HG03108 (cell line): ENCODE data around the gene TBCD.

Experiments
- ATAC-seq: cut with Tn5 transposase; IDR thresholded peaks from one replicate; pipeline ENCODE4 v1.9.1; 2021; ENCODE audit warnings: moderate library complexity; ENCODE audit not compliant: unreplicated experiment

TBCD gene

DNA sequence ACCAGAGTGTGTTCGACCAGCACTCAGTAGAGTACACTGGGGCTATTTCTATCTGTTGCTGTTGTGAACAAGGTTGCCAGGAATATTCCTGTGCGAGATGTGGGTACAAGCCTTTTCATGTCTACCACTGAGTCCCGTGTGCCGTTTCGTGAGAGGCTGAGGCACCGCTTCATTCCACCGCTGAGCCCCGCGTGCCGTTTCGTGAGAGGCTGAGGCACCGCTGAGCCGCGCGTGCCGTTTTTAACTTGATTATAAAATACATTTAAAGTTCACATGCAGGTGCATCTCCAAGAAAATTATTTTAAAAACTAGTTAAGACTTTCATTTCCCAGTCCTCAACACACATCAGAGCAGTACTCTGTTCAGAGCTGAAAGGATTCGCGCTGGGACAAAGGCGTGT is 166.6 kb downstream of the TBCD start:
- no peak for ATAC-seq

DNA sequence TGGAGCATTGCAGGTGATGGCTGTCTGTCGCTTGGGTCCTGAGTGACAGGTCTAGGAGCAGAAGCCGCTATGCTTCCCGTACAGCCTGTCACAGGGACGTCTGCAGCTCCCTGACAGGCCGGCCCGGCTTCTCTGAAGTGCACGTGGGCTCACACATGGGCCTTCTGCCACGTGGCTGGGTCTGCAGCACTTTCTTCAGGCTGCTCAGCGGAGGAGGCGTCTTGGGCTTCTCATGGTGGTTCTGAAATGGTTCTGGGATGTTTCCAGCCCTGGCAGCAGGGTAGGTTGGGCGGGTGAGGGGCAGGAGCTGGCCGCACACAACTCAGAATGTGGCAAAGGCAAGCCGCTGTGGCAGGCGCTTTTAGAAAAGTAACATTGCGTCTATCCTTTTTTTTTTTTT is 168.3 kb downstream of the TBCD start:
- no peak for ATAC-seq

DNA sequence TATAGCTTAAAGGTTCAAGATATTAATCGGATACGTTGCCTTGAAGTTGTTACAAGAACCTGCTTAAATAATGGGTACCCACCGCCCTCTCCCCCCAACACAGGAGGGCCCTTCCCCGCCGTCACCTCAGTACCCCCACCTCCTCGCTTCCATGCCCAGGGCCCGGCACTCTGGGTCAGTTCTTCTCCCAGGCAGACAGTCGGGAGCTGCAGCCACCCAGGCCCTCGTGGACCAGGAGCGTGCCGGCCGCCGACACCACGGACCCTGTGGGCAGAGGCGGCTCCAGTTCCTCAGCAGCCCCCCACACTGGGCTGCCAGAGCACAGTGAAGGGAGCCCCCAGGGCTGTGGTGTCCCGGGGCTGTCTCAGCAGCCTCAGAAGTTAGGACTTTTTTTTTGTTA is 168.8 kb downstream of the TBCD start:
- ATAC-seq = no peak

DNA sequence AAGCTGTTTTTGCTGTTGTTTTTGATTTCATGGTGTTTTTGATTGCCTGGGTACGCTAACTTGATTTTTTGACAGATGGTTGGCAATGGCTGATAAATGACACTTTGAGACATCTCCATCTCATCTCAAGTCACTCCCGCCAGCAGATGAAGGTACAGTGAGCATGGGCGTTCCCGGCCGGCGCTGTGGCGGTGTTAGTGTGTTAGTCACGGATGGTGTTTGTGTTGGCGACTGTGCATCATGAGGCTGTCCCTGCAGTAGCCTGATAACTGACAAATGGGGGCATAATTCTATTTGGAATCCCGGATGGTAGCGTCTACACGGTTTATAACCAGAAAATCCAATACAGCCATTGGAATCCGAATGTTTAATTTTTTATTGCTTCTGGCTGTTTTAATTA is 169.6 kb downstream of the TBCD start:
- no peak for ATAC-seq

DNA sequence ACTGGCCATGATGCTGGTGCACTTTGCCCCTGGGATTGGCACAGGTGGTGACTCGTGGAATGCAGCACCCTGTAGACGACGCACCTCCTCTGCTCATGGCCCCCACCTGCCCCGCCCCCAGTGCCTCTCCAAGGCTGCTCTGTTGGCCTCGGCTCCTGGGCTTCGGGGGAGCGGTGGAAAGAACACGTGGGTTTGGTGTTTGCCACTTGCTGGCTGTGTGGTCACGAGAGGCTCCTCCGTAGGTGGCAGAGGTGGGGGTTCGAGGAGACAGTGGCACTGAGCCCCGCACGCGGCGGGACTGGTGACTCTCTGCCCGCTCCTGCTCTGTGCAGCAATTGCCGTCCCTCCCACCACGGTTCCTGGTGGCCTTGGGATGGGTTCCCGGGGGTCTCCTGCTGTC is 170.8 kb downstream of the TBCD start:
- ATAC-seq = no peak

DNA sequence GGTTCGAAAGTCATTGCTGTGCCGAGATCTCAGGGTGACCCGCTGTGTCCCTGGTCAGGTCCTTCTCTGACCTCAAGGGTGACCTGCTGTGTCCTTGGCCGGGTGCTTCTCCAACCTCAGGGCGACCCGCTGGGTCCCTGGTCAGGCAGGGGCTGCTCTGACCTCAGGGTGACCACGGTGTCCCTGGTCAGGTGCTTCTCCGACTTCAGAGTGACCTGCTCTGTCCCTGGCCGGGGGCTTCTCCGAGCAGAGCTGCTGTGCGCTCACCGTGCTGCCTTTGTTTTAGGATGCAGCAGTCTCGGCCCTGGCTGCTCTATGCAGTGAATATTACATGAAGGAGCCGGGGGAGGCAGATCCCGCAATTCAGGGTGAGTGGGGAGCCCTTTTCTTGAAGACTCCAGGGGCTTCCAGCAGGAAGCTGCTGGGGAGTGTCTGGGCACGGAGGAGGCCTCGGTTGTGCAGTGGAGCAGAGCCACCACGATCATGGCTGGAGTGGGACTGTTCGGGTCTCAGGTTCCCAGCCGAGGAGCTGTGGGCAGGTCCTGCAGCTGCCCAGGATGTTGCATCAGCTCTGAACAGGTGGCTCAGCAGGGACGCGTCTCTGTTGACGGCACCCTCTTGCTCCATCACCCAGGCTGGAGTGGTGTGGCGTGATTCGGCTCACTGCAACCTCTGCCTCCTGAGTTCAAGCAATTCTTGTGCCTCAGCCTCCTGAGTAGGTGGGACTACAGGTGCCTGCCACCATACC is 171.7 kb downstream of the TBCD start:
- no peak for ATAC-seq

DNA sequence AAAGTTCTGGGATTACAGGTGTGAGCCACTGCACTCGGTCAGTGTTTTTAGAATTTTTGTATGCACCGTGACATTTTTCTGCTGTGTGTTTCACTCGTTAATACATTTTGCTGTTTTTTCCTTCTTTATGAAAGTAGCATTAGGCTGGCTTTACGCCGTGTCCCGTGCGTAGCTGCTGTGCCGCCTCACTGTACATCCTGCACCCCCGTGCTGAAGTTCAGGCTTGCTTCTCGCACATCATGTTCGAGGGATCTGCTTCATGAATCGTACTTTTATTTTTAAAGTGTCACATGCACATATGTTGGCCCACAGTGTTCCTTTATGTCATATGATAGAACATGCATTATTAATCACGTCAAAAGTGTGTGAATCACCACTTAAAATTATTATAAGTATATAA is 172.3 kb downstream of the TBCD start:
- no peak for ATAC-seq

DNA sequence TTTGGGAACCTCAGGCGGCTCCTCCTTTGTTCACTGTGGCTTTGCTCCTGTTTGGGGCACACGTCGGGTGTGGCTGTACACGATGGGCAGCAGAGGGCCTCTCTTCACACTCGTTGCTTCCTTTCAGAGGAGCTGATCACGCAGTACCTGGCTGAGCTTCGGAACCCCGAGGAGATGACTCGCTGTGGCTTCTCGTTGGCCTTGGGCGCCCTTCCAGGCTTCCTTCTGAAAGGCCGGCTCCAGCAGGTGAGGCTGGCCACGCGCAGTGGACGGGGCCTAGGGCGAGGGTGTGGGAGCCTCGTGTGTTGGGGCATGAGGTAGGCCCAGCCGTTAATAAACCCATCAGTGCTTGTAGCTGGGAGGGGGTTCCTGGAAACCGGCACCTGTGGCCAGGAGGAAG is 172.9 kb downstream of the TBCD start:
- ATAC-seq = no peak

DNA sequence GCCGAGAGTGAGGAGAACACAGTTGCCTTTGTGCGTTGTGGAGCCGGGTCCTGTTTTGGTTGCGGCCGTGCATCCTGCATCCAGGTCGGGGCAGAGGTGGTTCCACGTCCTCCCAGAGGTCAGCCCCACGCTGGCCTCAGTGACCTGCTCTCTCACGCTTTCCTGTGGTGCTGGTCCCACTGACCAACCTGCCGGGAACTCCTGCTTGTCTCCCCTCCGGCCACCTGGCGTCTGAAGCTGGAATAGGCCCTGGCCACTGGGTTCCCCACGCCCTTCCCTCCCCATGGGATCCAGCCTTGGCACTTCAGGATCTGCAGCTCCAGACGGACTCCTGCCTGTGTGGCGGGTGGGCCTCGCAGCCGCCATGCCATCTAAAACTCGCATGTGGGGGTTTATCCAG is 173.5 kb downstream of the TBCD start:
- no peak for ATAC-seq

DNA sequence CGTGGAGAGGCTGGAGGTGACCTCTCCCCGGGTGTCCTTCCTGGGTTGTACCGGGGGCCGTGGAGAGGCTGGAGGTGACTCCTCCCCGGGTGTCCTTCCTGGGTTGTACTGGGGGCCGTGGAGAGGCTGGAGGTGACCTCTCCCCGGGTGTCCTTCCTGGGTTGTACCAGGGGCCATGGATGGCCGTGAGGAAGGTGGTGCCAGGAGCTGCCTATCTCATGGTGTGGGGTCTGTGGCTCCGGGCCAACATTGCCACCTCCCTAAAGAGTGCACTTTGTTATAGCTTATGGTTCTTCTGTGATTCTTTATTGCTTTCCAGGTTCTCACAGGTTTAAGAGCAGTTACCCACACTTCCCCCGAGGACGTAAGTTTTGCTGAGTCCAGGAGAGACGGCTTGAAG is 174.2 kb downstream of the TBCD start:
- ATAC-seq = no peak

DNA sequence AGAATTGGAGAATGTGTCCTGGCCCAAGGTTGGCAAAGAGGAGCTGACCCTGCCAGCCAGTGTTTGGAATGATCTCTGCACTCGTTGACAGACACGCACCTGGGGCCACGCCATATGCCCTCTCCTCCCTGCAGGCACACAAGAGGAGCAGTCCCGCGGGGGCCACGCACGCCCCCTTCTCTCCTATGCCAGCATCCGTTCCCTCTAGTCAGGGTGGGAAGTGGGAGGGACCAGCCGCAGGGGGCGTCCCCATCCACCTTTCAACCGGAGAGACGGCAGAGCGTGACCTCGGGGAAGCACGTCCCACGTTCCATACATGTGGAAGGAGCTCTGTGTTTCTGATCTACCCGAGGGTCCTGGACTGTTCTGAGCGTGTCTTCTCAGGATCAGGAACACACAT is 174.9 kb downstream of the TBCD start:
- ATAC-seq = no peak

DNA sequence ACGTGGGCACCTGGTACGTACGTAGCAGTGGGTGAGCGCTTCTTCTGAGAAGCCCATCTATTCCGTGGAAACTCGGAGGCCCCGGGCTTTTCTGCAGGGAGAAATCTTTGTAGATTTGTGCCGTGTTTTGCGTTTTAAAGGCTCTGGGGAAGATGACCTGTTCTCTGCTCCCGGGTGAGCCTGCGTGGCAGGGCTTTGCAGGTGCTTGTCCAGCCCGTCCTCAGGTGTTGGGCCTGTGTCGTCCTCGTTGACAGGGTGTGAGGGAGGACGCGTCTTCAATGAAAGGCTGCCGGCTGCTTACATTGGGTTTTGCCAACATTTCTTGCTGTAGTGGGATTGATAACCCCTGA is 175.4 kb downstream of the TBCD start:
- no peak for ATAC-seq

DNA sequence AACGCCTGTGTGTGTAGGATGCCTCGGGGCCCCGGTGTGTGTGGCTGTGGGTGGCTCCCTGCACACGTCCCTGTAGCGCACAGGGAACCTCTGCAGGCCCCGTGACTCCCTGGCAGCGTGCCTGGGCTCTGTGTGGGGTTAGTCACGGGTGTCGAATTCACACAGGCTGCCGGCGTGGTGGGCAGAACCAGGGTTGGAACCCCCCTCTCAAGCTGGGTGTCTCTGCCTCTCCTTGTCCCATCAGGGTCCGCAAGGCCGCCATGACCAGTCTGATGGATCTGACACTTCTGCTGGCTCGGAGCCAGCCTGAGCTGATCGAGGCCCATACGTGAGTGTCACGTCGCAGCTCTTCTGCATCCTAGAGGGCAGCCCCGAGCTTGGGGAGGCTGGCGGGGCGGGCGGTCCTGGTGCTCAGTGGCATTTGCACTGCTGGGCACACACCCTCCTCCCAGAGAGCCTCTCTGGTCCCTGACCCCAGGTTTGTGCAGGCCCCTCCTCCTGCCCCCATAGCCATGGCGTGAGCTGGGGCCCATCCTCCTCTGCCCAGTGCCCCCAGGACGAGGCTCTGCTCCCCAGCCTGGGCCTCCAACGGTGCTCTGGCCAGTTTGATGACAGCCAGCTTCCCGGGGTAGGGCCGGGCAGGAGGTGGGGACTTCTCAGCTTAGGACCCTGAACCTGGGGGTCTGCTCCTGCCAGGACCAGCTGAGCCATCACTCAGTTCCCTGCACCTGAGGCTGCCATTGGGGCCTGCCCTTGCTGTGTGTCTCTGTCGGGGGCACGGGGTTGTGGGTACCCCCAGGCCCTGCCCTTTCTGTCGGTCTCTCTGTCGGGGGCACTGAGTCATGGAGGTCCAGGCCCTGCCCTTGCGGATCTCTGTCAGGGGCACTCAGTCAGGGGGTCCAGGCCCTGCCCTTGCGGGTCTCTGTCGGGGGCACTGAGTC is 176.1 kb downstream of the TBCD start:
- ATAC-seq = no peak

DNA sequence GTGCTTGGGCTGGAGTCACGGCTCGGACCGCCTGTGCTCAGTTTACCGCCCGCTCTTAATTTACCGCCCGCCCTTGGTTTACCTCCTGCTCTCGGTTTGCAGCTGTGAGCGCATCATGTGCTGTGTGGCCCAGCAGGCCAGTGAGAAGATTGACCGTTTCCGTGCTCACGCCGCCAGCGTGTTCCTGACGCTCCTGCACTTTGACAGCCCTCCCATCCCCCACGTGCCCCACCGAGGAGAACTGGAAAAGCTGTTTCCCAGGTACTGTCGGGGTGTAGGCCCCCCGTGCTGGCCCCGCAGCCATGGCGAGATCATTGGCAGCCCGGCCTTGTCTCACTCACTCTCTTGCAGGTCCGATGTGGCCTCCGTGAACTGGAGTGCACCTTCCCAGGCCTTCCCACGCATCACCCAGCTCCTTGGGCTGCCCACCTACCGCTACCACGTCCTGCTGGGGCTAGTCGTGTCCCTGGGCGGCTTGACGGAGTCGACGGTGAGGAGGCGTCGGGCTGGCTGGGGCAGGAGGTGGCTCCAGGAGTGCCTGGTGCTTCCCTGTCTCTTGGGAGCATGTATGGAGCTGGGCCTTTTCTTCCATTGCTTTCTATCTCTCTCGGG is 177.3 kb downstream of the TBCD start:
- ATAC-seq = no peak

DNA sequence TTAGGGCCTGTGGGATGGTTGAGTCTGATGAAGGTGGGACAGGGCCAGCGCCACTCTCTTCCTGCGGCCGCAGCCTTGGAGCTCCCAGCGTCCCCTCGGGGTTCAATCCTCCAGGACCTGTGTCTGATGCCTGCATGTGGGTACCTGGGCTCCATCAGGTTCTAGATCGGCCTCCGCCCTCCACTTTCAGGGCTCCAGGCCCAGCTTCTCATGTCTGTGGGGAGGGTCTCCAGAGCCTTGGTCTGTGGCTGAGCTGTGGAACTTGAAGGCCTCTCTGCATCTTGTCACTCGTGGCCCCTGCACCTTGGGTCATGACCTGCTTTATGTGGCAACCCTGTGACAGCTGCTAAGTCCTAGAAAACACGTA is 177.8 kb downstream of the TBCD start:
- ATAC-seq = no peak

DNA sequence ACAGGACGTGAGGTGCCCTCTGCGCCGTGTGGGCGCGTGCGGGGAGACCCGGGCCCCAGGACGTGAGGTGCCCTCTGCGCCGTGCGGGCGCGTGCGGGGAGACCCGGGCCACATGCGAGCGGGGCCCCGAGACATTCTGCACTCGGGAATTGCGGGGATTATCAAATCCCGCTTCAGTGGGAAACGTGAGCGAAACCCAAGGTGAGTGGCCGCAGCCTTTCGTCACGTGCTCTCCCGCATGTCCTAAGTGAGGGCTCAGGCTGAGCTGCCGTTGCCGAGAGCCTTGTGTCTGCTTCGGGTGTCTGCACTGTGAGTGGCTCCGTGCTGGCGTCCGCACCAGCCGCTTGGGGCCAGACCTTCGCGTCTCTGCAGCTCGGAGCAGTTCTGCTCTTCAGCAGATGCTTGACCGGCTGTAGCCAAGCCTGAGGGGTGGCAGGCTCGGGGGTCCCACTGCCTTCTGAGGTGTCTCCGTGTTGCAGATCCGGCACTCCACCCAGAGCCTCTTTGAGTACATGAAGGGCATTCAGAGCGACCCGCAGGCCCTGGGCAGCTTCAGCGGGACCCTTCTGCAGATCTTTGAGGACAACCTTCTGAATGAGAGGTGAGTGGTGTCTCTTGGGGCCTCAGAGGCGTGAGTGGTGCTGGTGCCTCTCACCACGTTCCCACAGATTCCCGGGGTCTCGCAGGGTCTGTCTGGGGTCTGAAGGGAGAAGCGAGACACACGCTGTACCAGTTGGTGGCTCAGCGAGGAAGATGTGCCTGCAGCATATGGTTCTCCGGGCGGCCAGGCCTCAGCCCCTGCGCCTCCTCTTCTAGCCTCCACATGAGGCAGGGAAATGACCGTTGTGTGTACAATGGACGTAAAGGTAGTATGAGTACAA is 178.4 kb downstream of the TBCD start:
- ATAC-seq = no peak

DNA sequence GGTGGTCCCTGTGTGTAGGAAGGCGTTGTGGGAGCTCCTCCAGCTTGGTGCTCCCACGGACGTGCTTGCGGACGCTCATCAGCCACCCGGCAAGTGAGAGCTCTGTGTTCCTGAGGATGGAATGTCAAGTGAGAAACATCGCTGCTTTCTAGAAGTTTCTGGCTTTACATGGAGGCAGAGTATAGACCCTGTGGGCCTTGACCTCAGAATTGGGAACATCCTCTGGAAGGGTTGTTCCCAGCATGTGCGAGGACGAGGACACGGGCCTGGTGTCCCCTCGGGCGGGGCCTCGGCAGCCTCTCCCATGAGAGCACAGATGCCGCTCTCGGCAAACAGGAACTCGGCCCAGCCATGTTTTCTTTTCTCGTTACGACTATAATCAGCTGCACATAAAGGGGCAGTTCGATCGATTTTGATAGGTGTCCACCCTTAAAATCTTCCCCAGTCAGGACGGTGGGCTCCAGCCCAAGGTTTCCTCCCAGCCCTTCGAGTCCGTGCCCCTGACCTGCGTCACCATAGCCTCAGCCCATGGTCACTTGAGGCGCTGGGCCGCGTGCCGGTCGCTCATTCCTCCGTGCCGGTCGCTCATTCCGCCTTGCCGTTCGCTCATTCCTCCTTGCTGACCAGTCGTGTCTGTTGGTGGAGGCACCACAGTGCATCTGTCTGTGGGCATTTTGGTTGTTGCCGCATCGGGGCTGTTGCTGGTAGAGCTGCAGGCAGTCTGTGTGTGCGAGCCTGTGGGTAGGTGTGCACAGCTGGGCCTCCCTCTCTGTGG is 179.2 kb downstream of the TBCD start:
- ATAC-seq = no peak

DNA sequence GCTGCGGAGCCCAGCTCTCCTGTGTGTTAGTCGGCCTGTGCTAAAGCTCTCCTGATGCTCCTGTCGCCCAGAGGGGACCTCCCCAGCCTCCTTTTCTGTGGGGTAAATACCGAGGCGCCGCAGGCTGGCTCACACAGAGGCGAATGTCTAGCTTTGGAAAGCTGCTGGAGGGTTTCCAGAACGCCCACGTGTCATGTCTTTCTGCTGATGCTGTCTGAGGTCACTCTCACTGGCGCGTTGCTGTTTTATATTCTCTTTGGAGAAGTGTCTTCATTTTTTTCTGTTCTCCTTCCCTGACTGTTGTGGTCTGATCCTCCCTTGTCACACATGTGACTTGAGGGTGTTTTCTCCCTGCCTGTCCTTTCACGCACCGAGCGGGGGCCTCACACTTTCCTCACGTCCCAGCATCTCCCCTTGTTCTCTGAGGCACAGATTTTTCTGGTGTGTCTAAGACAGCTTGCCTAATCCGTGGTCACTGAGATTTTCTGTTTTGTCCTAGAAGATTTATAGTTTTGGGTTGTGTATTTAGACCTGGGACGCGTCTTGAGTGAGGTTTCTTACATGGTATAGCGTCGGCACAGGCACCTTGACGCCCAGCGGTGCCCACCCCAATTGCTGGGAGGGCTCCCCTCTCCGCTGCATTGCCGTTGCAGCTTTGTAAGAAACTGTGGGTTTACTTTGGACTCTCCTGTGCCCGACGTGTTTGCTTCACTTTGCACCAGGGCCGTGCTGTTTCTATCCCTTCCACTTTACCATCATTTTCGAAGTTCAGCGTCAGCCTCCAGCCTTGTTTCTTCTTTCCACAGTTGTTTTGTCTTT is 180.0 kb downstream of the TBCD start:
- ATAC-seq = no peak

DNA sequence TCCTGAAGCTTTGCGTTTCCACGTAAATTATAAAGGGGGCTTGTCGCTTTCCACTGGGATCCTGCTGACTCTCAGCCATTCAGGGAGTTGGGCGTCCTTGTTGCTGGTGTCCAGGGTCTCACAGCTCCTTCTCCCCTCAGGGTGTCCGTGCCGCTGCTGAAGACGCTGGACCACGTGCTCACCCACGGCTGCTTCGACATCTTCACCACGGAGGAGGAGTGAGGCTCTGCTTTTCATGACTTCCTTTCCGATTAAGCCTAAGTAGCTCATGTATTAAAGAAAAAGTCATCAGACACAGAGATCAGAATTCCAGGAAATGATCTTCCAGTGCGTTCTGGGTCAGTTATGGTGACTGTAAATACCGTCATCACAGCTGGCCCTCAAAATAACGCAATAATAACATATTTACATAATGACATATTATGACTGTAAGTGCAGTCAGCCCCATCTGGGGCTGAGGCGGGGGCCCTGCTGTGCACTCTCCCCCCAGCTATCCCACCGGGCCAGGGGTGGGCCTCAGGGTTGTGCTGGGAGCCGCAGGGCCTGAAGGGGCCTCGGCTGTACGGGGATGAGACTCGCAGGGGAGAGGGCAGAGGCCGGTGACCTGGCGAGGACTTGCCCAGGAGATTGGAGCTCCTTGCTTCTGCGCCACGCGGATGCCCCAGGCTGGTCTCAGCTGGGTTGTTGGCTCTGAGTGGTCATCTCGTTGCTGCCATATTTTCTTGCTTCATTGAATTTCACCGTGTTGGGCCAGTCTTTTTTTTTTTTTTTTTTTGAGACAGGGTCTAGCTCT is 180.8 kb downstream of the TBCD start:
- ATAC-seq = no peak
